8988T (cell line): Measurements from ENCODE around the gene ATP23.

ENCODE experiments used
- DNase-seq: peaks from one replicate; pipeline ENCODE4 v3.0.0; 2011

The ATP23 gene

GRCh38 chr12:57983858-57984505, 42.6 kb downstream of the ATP23 start:
- DNase-seq, result no peak

- DNase-seq, result no peak
These were observed 43.3 kb downstream of the ATP23 start for GRCh38 chr12:57984629-57985151.

GRCh38 chr12:57985685-57986084, 44.3 kb downstream of the ATP23 start:
- no peak for DNase-seq

- no peak for DNase-seq
These were observed 48.5 kb downstream of the ATP23 start for GRCh38 chr12:57989838-57990237.

- no peak for DNase-seq
These were observed 49.0 kb downstream of the ATP23 start for GRCh38 chr12:57990241-57990883.

- no peak for DNase-seq
These were observed 50.6 kb downstream of the ATP23 start for GRCh38 chr12:57992001-57992400.

GRCh38 chr12:57993030-57993429, 51.7 kb downstream of the ATP23 start:
- no peak for DNase-seq

GRCh38 chr12:57993834-57994233, 52.5 kb downstream of the ATP23 start:
- DNase-seq, result no peak

- no peak for DNase-seq
These were observed 55.2 kb downstream of the ATP23 start for GRCh38 chr12:57996520-57996919.

- no peak for DNase-seq
These were observed 56.9 kb downstream of the ATP23 start for GRCh38 chr12:57998251-57998650.

GRCh38 chr12:58000499-58000898, 59.1 kb downstream of the ATP23 start:
- DNase-seq, result no peak

- DNase-seq, result no peak
These were observed 66.5 kb downstream of the ATP23 start for GRCh38 chr12:58007875-58008274.

- no peak for DNase-seq
These were observed 67.3 kb downstream of the ATP23 start for GRCh38 chr12:58008634-58009033.
